IPS DF 6.9 (cell line): Measurements from ENCODE around the gene COMMD10.

Experiments
- DNase-seq: peaks from one replicate; pipeline ENCODE4 v3.0.0-alpha.2; 2013; ENCODE audit warnings: low read depth, low spot score
- H3K27ac ChIP-seq: one replicate; pipeline ENCODE4 v1.5.1; 2013; ENCODE audit warnings: low read length, control low read depth
- H3K27me3 ChIP-seq: 2 replicates; pipeline ENCODE4 v1.6.1; 2013; ENCODE audit warnings: mild to moderate bottlenecking, low read length; ENCODE audit not compliant: control insufficient read depth, insufficient read depth
- H3K36me3 ChIP-seq: 2 replicates; pipeline ENCODE4 v1.6.1; 2013; ENCODE audit warnings: low read length; ENCODE audit not compliant: control insufficient read depth, insufficient read depth
- H3K4me1 ChIP-seq: 2 replicates; pipeline ENCODE4 v1.6.1; 2013; ENCODE audit warnings: low read length; ENCODE audit not compliant: control insufficient read depth, insufficient read depth
- H3K4me3 ChIP-seq: 2 replicates; pipeline ENCODE4 v1.5.1; 2013; ENCODE audit warnings: mild to moderate bottlenecking, low read length
- H3K9me3 ChIP-seq: 2 replicates; pipeline ENCODE4 v1.6.1; 2013; ENCODE audit warnings: low read length, inconsistent platforms; ENCODE audit not compliant: control insufficient read depth, insufficient read depth
- WGBS: extraction: QIAGEN DNeasy Blood & Tissue Kit; methylation state at CpG from one replicate; pipeline ENCODE4 v1.1.7; 2013; ENCODE audit warnings: mixed read lengths, missing lambda C conversion rate; ENCODE audit not compliant: insufficient read length, insufficient coverage; 5-methylcytosine and 5-hydroxymethylcytosine counted together

COMMD10 gene

GRCh38 chr5:116303810-116304209 is 219.0 kb downstream of the COMMD10 start:
- no CpG with 5 or more reads among the region's 4 CpGs for WGBS
- no peaks in the 10 kb centered on the region for H3K36me3 ChIP-seq
- H3K27ac ChIP-seq, result no peak overlapping the region
- no peaks in the 10 kb centered on the region for H3K4me1 ChIP-seq
- DNase-seq, result no peak
- H3K9me3 ChIP-seq, result no peaks in the 10 kb centered on the region
- no peak overlapping the region for H3K4me3 ChIP-seq
- no peaks in the 10 kb centered on the region for H3K27me3 ChIP-seq

- no peaks in the 10 kb centered on the region for H3K4me1 ChIP-seq
- no peak overlapping the region for H3K27ac ChIP-seq
- DNase-seq, result no peak
- no peaks in the 10 kb centered on the region for H3K9me3 ChIP-seq
- no CpG with 5 or more reads among the region's 1 CpG for WGBS
- no peak overlapping the region for H3K4me3 ChIP-seq
- H3K27me3 ChIP-seq, result no peaks in the 10 kb centered on the region
- no peaks in the 10 kb centered on the region for H3K36me3 ChIP-seq
These were observed 221.1 kb downstream of the COMMD10 start for GRCh38 chr5:116305899-116306298.

GRCh38 chr5:116306846-116307245 is 222.0 kb downstream of the COMMD10 start:
- no peaks in the 10 kb centered on the region for H3K4me1 ChIP-seq
- no peak overlapping the region for H3K4me3 ChIP-seq
- H3K27me3 ChIP-seq, result no peaks in the 10 kb centered on the region
- H3K9me3 ChIP-seq, result no peaks in the 10 kb centered on the region
- H3K36me3 ChIP-seq, result no peaks in the 10 kb centered on the region
- DNase-seq, result no peak
- WGBS, result no CpG with 5 or more reads among the region's 2 CpGs
- no peak overlapping the region for H3K27ac ChIP-seq

- Histone ChIP-seq H3K27me3 (no peaks in the 10 kb centered on the region), H3K4me3 (no peak overlapping the region), H3K27ac (no peak overlapping the region), H3K36me3 (no peaks in the 10 kb centered on the region), H3K9me3 (no peaks in the 10 kb centered on the region), H3K4me1 (no peaks in the 10 kb centered on the region)
- no CpG with 5 or more reads among the region's 3 CpGs for WGBS
- DNase-seq, result no peak
These were observed 223.6 kb downstream of the COMMD10 start for GRCh38 chr5:116308391-116308790.

DNA sequence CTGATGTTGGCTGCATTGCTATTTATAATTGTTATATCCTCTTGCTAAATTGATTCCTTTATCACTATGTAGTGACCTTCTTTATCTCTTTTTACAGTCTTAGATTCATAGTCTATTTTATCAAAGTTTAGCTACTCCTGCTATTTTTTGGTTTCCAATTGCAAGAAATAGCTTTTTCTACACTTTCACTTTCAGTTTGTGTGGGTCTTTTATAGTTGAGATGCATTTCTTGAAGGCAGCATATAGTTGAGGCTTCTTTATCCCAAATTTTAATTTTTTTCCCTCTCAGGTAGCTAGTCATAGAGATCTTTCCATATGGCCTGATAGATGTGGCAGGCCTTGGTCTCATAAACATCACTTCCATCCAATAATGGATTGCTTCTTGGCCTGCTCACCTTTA is 228.5 kb downstream of the COMMD10 start:
- Histone ChIP-seq H3K27ac (no peak overlapping the region), H3K27me3 (no peaks in the 10 kb centered on the region), H3K36me3 (no peaks in the 10 kb centered on the region), H3K9me3 (no peaks in the 10 kb centered on the region), H3K4me1 (no peaks in the 10 kb centered on the region), H3K4me3 (no peak overlapping the region)
- no peak for DNase-seq

DNA sequence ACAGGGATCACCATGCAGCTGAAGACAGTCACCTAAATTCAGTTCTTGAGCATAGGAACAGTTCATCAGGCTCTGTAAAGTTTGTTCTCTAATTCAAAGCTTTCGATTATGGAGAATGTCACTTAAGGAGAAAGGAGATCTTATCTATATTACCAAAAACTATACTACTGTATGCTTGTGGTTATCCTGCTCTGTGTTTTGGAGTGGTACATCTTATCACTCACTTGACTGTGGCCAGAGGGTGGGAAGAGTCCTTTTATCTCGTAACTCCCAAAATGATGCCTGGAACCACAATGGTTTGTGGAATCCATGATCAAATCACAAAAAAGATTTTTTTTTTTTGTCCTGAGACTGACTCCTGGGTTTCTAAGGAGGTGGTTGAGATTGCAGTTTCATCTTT is 230.7 kb downstream of the COMMD10 start:
- Histone ChIP-seq H3K4me1 (no peaks in the 10 kb centered on the region), H3K36me3 (no peaks in the 10 kb centered on the region), H3K4me3 (no peak overlapping the region), H3K27ac (no peak overlapping the region), H3K9me3 (no peaks in the 10 kb centered on the region), H3K27me3 (no peaks in the 10 kb centered on the region)
- WGBS, result no CpG with 5 or more reads among the region's 2 CpGs
- no peak for DNase-seq

DNA sequence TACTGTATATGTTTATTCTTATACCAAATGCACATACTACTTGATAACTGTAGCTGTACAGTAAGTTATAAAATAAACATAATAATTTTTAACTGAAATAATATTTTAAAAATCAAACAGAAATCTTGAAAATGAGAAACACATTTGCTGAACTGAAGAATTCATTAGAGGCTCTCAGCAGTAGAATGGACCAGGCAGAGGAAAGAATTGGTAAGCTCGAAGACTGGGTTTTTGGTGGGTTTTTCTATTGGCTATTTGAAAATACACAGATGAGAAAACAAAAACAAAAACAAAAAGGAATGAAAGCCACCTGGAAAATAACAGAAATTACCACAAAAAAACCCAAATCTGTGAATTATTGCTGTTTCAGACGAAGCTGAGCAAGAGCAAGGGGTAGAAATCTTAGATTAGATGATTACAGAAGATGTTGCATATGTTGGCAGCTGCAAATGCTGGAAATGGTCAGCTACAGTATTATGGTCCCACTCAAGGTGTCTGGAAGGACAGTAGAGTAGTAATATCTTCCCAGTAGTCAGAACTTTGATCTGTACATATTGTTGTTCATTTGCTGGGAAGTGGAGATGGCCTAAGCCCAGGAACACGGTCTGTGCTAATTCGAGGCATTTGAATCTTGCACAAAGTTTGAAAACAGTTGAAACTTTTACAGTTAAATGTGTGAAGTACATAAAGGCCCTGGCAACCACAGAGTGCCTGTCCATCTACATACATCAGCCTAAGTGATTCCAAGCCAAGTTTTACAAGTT is 233.4 kb downstream of the COMMD10 start:
- Histone ChIP-seq H3K36me3 (no peaks in the 10 kb centered on the region), H3K27me3 (no peaks in the 10 kb centered on the region), H3K4me1 (no peaks in the 10 kb centered on the region), H3K27ac (no peak overlapping the region), H3K4me3 (no peak overlapping the region), H3K9me3 (no peaks in the 10 kb centered on the region)
- DNase-seq, result no peak
- WGBS, result no CpG with 5 or more reads among the region's 4 CpGs

- Histone ChIP-seq H3K9me3 (no peaks in the 10 kb centered on the region), H3K4me3 (no peak overlapping the region), H3K4me1 (no peaks in the 10 kb centered on the region), H3K27ac (no peak overlapping the region), H3K27me3 (no peaks in the 10 kb centered on the region), H3K36me3 (no peaks in the 10 kb centered on the region)
- DNase-seq, result no peak
These were observed 235.7 kb downstream of the COMMD10 start for GRCh38 chr5:116320486-116320885.

GRCh38 chr5:116329503-116329902 is 244.7 kb downstream of the COMMD10 start:
- Histone ChIP-seq H3K9me3 (peaks cover 2% of the 10 kb centered on the region), H3K27ac (no peak overlapping the region), H3K4me1 (no peaks in the 10 kb centered on the region), H3K27me3 (no peaks in the 10 kb centered on the region), H3K4me3 (no peak overlapping the region), H3K36me3 (peaks cover 3% of the 10 kb centered on the region; the same call in 1 of the 2 replicates)
- no peak for DNase-seq
- no CpG with 5 or more reads among the region's 5 CpGs for WGBS

- no CpG with 5 or more reads among the region's 2 CpGs for WGBS
- no peaks in the 10 kb centered on the region for H3K9me3 ChIP-seq
- DNase-seq, result no peak
These were observed 256.0 kb downstream of the COMMD10 start for GRCh38 chr5:116340799-116341198.

More at GRCh38 chr5:116340799-116341198, 256.0 kb downstream of the COMMD10 start:
- H3K27ac ChIP-seq, result no peak overlapping the region
- no peaks in the 10 kb centered on the region for H3K27me3 ChIP-seq
- H3K4me3 ChIP-seq, result no peak overlapping the region
- H3K36me3 ChIP-seq, result no peaks in the 10 kb centered on the region
- H3K4me1 ChIP-seq, result no peaks in the 10 kb centered on the region
